MM.1S (cell line): Measurements from ENCODE around the gene RALGPS2.

Source experiments
- CTCF ChIP-seq: fragments of 300-600 bp; sonication (generic); IDR thresholded peaks from 2 replicates; pipeline ENCODE4 v1.5.1; 2016; ENCODE audit warnings: antibody characterized with exemption, low read length, mixed read lengths
- EZH2 ChIP-seq: fragments of 300-600 bp; sonication (generic); optimal IDR thresholded peaks from 2 replicates; pipeline ENCODE3; 2017; ENCODE audit warnings: low read depth, mild to moderate bottlenecking, antibody characterized with exemption, low read length, mixed read lengths

- TF ChIP-seq CTCF (no peak), EZH2 (no peak)
Measured at GRCh38 chr1:178713259-178713658, 11.8 kb upstream of the RALGPS2 start.
